Measurements from ENCODE around the gene ADGRG7. TPM values are rescaled to one million over a fixed set of nuclear protein-coding genes. Genes with fewer than 3 reads are reported as not detected.

Gene ADGRG7
- total RNA-seq, 6 donors from 2014 or later = not detected

DNA sequence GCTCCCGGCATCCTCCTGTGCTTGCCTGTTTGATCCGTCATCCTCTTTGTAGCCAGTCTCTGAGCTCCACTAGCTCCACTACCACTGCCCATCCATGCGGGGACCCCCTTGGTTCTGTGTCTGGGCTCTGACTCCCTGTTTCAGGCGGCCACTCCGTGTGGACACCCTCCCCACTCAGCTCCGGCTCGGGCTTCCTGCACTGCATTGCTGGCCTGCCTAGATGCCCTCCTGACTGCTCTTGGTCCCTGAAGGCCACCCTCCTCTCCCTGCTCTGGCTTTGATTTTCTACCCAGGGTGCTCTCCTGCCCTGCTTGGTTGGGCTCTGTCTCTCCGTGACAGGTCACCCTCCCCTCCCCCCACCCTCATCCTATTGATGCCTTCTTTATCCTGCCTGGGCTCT is 4.0 kb upstream of the ADGRG7 start:
- H3K4me1 ChIP-seq = peaks cover 0 to 2% (median 0%) of the 10 kb centered on the region in 4 donors
- DNase-seq (peak in 1 of 2 donors; percentile 27), ATAC-seq (ENCODE audit: low FRiP score in 2 of 2) (no peak)
- no peaks in the 10 kb centered on the region for H3K9me3 ChIP-seq
- no peak overlapping the region for H3K4me3 ChIP-seq
- 87 to 90% methylated on average over 8 of the region's 8 CpGs for WGBS, 2 donors
- no peaks in the 10 kb centered on the region for H3K36me3 ChIP-seq
- H3K27ac ChIP-seq = no peak overlapping the region
- H3K27me3 ChIP-seq = no peaks in the 10 kb centered on the region
- TF ChIP-seq POLR2AphosphoS5 (IDR thresholded peaks at IDR 0.05) (no peak), POLR2A (IDR thresholded peaks at IDR 0.05) (no peak), EP300 (IDR thresholded peaks at IDR 0.05) (no peak)
- TF ChIP-seq, protein P1, sequence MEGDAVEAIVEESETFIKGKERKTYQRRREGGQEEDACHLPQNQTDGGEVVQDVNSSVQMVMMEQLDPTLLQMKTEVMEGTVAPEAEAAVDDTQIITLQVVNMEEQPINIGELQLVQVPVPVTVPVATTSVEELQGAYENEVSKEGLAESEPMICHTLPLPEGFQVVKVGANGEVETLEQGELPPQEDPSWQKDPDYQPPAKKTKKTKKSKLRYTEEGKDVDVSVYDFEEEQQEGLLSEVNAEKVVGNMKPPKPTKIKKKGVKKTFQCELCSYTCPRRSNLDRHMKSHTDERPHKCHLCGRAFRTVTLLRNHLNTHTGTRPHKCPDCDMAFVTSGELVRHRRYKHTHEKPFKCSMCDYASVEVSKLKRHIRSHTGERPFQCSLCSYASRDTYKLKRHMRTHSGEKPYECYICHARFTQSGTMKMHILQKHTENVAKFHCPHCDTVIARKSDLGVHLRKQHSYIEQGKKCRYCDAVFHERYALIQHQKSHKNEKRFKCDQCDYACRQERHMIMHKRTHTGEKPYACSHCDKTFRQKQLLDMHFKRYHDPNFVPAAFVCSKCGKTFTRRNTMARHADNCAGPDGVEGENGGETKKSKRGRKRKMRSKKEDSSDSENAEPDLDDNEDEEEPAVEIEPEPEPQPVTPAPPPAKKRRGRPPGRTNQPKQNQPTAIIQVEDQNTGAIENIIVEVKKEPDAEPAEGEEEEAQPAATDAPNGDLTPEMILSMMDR (IDR thresholded peaks at IDR 0.05) = no peak

DNA sequence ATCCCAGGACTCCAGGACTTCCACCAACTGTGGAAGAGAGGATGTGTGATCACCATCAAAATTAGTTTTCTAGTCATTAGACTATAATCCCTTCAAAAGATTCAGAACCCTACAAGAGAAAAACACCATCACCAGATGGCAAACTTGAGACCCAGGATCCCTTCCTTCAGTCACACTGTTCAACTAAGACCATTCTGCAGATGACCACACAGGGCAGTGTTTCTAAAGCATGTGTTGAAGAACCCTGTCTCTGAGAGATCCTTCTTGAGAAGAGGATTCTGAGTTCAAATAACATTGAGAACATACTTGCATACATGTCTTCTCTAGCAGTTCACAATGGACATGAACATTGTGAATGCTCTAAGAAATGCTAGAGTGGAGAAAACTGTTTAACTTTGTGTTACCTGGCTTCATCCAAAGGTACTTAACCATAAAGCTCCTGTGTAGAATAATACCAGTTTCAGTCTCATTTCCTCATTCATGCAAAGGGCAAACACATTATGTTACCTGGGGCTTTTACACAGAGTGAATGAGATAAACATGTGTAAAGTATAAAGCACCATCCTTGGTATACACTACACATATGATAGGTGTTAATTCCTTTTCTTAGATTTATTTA is 2.4 kb upstream of the ADGRG7 start:
- no peaks in the 10 kb centered on the region for H3K36me3 ChIP-seq
- no peaks in the 10 kb centered on the region for H3K9me3 ChIP-seq
- H3K27ac ChIP-seq = no peak overlapping the region
- H3K27me3 ChIP-seq = no peaks in the 10 kb centered on the region
- ATAC-seq (ENCODE audit: low FRiP score in 2 of 2) (no peak), DNase-seq (no peak)
- no peak for TF ChIP-seq POLR2AphosphoS5 (IDR thresholded peaks at IDR 0.05)
- TF ChIP-seq POLR2A (IDR thresholded peaks at IDR 0.05) = no peak
- TF ChIP-seq EP300 (IDR thresholded peaks at IDR 0.05) = no peak
- TF ChIP-seq, protein P1 (IDR thresholded peaks at IDR 0.05) = no peak
- H3K4me1 ChIP-seq = peaks cover 0 to 2% (median 0%) of the 10 kb centered on the region in 4 donors
- H3K4me3 ChIP-seq = no peak overlapping the region

DNA sequence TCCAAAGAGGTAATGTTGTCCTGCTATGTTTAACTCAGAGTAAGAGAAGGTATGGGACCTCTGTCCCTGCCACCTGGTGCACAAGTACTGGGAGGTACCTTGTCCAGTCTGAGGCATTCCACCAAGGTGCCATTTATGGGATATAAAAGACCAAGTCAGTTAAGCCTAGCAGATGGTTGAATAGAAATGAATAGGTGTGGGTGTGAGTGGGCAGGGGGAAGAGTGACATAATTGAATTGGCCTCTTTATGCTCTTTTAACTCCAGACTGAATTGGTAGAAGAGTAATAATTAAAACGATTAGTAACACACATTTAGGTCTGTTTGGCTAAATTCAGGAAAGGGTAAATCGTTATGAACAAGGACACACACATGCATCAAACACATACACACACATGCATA is 562 bp downstream of the ADGRG7 start:
- no peak overlapping the region for H3K27ac ChIP-seq
- no peaks in the 10 kb centered on the region for H3K27me3 ChIP-seq
- TF ChIP-seq POLR2A (IDR thresholded peaks at IDR 0.05) (no peak), EP300 (IDR thresholded peaks at IDR 0.05) (no peak), POLR2AphosphoS5 (IDR thresholded peaks at IDR 0.05) (no peak)
- TF ChIP-seq, protein P1 (IDR thresholded peaks at IDR 0.05) = no peak
- no peak for DNase-seq
- no peaks in the 10 kb centered on the region for H3K36me3 ChIP-seq
- ATAC-seq (ENCODE audit: low FRiP score in 2 of 2) = no peak
- no peaks in the 10 kb centered on the region for H3K4me1 ChIP-seq
- no peaks in the 10 kb centered on the region for H3K9me3 ChIP-seq
- H3K4me3 ChIP-seq = no peak overlapping the region
- WGBS, 2 donors = 82 to 85% methylated on average over 2 of the region's 2 CpGs

DNA sequence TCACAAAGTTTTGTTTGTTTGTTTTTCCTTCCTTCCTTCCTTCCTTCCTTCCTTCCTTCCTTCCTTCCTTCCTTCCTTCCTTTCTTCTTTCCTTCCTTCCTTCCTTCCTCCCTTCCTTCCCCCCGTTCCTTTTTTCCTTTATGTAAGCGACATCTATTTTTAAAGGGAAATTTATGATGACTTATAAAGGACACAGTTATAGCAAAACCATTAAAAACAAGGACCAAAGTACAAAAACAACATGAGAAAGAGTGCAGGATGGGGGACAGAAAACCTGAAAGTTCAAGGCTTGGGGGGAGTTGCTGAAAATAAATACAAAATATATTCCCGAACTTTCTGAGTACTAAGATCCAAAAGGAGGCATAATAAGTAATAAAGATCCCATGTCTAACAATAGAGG is 1.8 kb downstream of the ADGRG7 start:
- DNase-seq (no peak), ATAC-seq (ENCODE audit: low FRiP score in 2 of 2) (no peak)
- no peak for TF ChIP-seq EP300 (IDR thresholded peaks at IDR 0.05)
- Histone ChIP-seq H3K36me3 (no peaks in the 10 kb centered on the region), H3K27me3 (no peaks in the 10 kb centered on the region), H3K27ac (no peak overlapping the region), H3K9me3 (no peaks in the 10 kb centered on the region), H3K4me3 (no peak overlapping the region), H3K4me1 (no peaks in the 10 kb centered on the region)
- 61 to 69% methylated on average over 3 of the region's 3 CpGs for WGBS, 2 donors

DNA sequence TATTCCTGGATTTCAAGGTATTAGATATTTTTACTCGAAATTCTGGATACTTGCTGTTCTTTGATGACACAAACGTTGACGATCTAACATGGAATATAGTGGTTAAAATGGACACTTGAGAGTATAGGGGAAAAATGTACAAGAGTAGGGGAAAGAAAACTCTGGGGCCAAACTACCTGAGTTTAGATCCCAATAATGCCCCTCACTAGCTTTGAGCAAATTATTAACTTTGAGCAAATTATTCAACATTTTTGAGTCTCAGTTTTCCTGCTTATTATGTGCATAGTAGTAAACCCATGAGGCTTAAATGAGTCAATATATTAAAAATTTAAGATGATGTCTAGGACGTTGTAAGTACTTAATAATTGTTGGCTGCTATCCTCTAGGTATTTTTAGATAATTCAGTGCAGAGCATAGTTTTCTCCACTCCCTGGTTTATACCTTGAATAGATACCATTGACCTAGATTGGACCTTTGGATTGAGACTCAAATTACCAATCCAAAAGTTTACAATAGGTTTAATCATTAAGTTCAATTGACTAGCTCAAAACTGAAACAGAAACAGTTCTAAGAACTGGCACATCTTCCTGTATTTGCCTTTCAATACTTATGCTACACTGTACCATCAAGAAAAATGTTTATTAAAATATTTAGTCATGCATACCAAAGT is 4.5 kb downstream of the ADGRG7 start:
- no peaks in the 10 kb centered on the region for H3K9me3 ChIP-seq
- WGBS, 2 donors = 60 to 66% methylated on average over 4 of the region's 4 CpGs
- H3K4me1 ChIP-seq = no peaks in the 10 kb centered on the region
- H3K27me3 ChIP-seq = no peaks in the 10 kb centered on the region
- no peak overlapping the region for H3K4me3 ChIP-seq
- H3K27ac ChIP-seq = no peak overlapping the region
- no peaks in the 10 kb centered on the region for H3K36me3 ChIP-seq
- no peak for TF ChIP-seq POLR2AphosphoS5 (IDR thresholded peaks at IDR 0.05)
- TF ChIP-seq, protein P1 (IDR thresholded peaks at IDR 0.05) = no peak
- TF ChIP-seq EP300 (IDR thresholded peaks at IDR 0.05) = no peak
- no peak for DNase-seq
- no peak for ATAC-seq (ENCODE audit: low FRiP score in 2 of 2)
